Measurements from ENCODE around the gene RORB.

Gene RORB

DNA sequence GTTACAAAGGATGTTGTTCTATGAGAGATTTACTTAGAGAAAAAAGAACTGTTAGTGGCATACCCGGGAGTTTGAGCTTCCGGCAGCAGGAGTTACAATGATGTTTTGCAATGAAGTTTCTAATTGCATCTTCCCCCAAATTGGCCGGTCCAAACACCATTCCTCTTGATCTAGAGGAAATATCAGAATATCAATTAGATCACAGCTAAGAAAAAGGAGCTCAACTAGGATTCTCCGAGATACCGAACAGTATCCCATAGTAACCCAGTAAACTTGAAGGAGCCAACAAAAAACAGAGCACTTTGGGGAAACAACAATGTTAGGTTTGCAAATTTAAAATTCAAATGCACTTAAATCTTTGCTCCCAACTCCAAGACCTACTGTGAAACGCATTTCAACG lies 231.0 kb downstream of the RORB start:
- no peak for DNase-seq (ENCODE audit: low read depth in 2 of 2)
- H3K4me3 ChIP-seq (replicated peaks in 1 of 2; ENCODE audit: low read depth in 2 of 2, low read length in 2 of 2) = no peak overlapping the region
- TF ChIP-seq, protein P1, sequence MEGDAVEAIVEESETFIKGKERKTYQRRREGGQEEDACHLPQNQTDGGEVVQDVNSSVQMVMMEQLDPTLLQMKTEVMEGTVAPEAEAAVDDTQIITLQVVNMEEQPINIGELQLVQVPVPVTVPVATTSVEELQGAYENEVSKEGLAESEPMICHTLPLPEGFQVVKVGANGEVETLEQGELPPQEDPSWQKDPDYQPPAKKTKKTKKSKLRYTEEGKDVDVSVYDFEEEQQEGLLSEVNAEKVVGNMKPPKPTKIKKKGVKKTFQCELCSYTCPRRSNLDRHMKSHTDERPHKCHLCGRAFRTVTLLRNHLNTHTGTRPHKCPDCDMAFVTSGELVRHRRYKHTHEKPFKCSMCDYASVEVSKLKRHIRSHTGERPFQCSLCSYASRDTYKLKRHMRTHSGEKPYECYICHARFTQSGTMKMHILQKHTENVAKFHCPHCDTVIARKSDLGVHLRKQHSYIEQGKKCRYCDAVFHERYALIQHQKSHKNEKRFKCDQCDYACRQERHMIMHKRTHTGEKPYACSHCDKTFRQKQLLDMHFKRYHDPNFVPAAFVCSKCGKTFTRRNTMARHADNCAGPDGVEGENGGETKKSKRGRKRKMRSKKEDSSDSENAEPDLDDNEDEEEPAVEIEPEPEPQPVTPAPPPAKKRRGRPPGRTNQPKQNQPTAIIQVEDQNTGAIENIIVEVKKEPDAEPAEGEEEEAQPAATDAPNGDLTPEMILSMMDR (IDR thresholded peaks at IDR 0.05; ENCODE audit: low read depth, low read length) = no peak

DNA sequence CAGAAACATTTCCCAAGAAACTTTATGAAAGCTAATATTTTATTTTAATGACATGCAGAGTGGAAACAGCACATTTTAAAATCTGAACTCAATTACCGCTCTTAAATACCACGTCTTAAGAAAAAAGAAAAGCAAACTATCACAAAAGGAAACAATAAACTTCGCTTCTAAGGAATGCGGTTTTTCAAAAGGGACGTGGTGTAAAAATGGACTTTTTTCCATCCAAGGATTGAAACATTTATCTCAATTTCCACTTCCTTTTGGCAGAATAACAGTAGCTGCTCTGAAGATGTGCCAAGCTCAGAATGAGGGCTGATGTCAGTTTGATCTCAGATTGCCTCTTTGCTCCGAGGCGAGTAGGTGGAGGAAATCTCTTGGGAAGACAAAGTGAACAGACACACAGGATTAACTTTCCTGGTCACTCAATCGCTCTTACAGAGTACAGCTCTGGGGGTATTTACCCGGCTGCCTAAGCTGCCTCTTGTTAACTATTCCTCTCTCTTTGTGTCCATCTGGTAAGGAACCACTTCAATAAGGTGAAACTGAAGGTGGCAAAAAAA lies 232.1 kb downstream of the RORB start:
- DNase-seq (ENCODE audit: low read depth in 2 of 2) = peak in 1 of 2 donors; percentile 6
- TF ChIP-seq, protein P1 (IDR thresholded peaks at IDR 0.05; ENCODE audit: low read depth, low read length) = no peak
- H3K4me3 ChIP-seq (replicated peaks in 1 of 2; ENCODE audit: low read depth in 2 of 2, low read length in 2 of 2) = no peak overlapping the region

DNA sequence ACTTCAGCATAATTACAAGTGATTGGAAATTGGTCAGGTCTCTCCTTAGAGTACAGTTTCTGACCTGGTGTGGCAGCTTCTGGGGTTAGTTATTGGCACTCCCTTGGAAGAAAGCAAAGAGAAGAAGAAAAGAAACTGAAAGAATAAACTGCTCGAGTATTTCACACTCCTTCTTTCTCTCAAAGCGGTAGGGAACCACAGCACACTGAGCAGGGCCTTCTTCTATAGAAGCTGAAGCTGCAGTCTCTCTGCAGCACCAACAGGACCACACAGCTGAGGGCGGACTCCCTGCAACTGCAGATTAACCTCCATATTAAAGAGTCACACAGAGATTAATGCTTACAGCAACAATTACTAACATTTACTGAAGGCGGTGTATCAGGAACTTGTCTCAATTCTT lies 238.6 kb downstream of the RORB start:
- DNase-seq (ENCODE audit: low read depth in 2 of 2) = no peak
- no peak overlapping the region for H3K4me3 ChIP-seq (replicated peaks in 1 of 2; ENCODE audit: low read depth in 2 of 2, low read length in 2 of 2)
- TF ChIP-seq, protein P1 (IDR thresholded peaks at IDR 0.05; ENCODE audit: low read depth, low read length) = no peak

DNA sequence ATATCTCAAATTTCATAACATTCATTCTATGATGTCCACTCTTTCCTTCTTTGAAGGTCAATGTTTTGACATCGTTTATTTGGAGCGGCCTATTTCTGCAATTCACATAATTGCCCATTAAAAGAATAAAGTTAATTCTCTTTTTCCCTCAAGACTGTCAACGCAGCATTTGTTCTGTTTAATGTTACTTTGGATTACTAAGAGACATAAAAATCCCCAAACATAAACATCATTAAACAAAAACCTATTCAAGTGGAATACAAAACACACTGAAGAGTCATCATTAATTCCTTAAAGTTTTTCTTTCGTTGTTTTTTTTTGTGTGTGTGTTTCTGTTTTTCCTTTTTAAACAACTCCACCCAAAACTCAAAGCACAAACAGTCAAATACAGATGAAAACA lies 239.5 kb downstream of the RORB start:
- TF ChIP-seq, protein P1 (IDR thresholded peaks at IDR 0.05; ENCODE audit: low read depth, low read length) = no peak
- no peak for DNase-seq (ENCODE audit: low read depth in 2 of 2)
- H3K4me3 ChIP-seq (replicated peaks in 1 of 2; ENCODE audit: low read depth in 2 of 2, low read length in 2 of 2) = no peak overlapping the region

DNA sequence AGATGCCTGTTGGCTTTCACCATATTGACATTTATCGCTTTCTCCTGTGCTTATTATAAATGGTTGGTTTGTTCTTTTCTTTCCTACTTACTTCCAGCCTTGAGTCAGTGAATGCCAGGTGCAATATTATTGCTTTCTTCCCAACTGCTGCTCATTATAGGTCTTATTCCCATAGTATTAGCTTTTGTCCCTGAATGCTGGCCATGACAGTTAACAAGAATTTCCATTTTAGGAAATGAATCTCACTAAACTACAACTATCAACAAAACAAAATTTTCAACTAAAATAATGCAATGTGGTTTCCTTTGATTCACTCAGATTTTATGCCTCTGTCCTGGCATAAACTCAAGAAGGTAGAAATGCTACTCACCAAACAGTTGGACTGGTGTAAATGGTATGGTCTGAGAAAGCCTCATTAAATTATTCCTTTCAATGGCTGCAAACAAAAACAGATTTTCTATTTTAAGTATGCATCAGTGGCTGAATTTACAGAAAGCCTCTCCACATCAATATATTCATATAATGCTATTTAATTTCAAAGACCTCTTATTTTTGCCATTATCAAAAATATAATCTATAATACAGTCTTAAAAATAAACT lies 245.2 kb downstream of the RORB start:
- no peak for DNase-seq (ENCODE audit: low read depth in 2 of 2)
- TF ChIP-seq, protein P1 (IDR thresholded peaks at IDR 0.05; ENCODE audit: low read depth, low read length) = no peak
- H3K4me3 ChIP-seq (replicated peaks in 1 of 2; ENCODE audit: low read depth in 2 of 2, low read length in 2 of 2) = no peak overlapping the region

All from cardiac fibroblast (primary cell).